HG03432 (cell line): ENCODE results near the gene LCAT.

Experiments used
- ATAC-seq: cut with Tn5 transposase; IDR thresholded peaks from one replicate; pipeline ENCODE4 v1.9.1; 2021; ENCODE audit warnings: mild to moderate bottlenecking, moderate library complexity; ENCODE audit not compliant: unreplicated experiment

Gene LCAT

GRCh38 chr16:67968400-67969253, 24.7 kb upstream of the LCAT start, which contains the start of gene SLC12A4:
SLC12A4 (minus strand) TSS chr16:67968637; CDS start chr16:67968553, 84 bp downstream.
- ATAC-seq = peak; percentile 80

GRCh38 chr16:67967958-67968399, 24.1 kb upstream of the LCAT start:
- ATAC-seq = peak; percentile 32

- no peak for ATAC-seq
Measured at GRCh38 chr16:67967183-67967957, 23.4 kb upstream of the LCAT start.

GRCh38 chr16:67966549-67967182, 22.7 kb upstream of the LCAT start:
- ATAC-seq = no peak

- no peak for ATAC-seq
Measured at GRCh38 chr16:67965668-67966548, 22.0 kb upstream of the LCAT start.

- no peak for ATAC-seq
Measured at GRCh38 chr16:67964477-67965131, 20.7 kb upstream of the LCAT start.

- no peak for ATAC-seq
Measured at GRCh38 chr16:67963662-67964321, 19.9 kb upstream of the LCAT start.

GRCh38 chr16:67963292-67963661, 19.4 kb upstream of the LCAT start:
- no peak for ATAC-seq

- ATAC-seq = no peak
Measured at GRCh38 chr16:67962135-67962534, 18.2 kb upstream of the LCAT start.

- no peak for ATAC-seq
Measured at GRCh38 chr16:67961551-67961957, 17.6 kb upstream of the LCAT start.

GRCh38 chr16:67959536-67960329, 15.8 kb upstream of the LCAT start:
- no peak for ATAC-seq

GRCh38 chr16:67957622-67958021, 13.7 kb upstream of the LCAT start:
- no peak for ATAC-seq

GRCh38 chr16:67954421-67955196, 10.7 kb upstream of the LCAT start:
- no peak for ATAC-seq

GRCh38 chr16:67953641-67954375, 9.9 kb upstream of the LCAT start:
- ATAC-seq = no peak

- no peak for ATAC-seq
Measured at GRCh38 chr16:67951485-67951884, 7.6 kb upstream of the LCAT start.

- no peak for ATAC-seq
Measured at GRCh38 chr16:67950335-67950843, 6.5 kb upstream of the LCAT start.

GRCh38 chr16:67949645-67950044, 5.7 kb upstream of the LCAT start:
- no peak for ATAC-seq
